ENCODE measurements around the gene IL1A.

The IL1A gene

GRCh38 chr2:112782234-112782799 is 2.0 kb downstream of the IL1A start:
- DNase-seq (ENCODE audit: extremely low spot score), result peak; percentile 36
- TF ChIP-seq, protein P1, sequence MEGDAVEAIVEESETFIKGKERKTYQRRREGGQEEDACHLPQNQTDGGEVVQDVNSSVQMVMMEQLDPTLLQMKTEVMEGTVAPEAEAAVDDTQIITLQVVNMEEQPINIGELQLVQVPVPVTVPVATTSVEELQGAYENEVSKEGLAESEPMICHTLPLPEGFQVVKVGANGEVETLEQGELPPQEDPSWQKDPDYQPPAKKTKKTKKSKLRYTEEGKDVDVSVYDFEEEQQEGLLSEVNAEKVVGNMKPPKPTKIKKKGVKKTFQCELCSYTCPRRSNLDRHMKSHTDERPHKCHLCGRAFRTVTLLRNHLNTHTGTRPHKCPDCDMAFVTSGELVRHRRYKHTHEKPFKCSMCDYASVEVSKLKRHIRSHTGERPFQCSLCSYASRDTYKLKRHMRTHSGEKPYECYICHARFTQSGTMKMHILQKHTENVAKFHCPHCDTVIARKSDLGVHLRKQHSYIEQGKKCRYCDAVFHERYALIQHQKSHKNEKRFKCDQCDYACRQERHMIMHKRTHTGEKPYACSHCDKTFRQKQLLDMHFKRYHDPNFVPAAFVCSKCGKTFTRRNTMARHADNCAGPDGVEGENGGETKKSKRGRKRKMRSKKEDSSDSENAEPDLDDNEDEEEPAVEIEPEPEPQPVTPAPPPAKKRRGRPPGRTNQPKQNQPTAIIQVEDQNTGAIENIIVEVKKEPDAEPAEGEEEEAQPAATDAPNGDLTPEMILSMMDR (IDR thresholded peaks at IDR 0.05; ENCODE audit: control extremely low read depth, extremely low read depth, low read depth, missing control alignments), result no peak
- ChIA-PET CTCF (interaction anchor here (0.8 to 5.1 kb wide), 10 partner anchors 10 to 177 kb away, joined by 3 to 23 read pairs (median 4); no protein-coding TSS in a partner anchor), POLR2A (no interaction called here)

DNA sequence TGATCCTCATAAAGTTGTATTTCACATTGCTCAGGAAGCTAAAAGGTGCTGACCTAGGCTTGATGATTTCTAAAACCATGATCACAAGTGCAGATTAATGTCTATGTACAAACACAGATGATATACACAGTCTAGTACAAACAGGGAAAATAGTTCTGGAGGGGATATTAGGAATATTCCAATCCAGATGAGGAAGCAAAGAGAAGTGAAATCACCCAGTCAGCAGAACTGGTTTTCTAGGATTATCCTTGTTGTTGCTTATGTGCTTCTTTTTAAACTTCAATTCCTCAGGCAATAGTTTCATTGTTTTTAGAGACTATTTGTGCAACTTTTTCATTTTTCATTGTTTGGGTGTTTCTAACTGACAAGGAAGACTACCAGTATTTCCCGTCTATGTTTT is 4.7 kb downstream of the IL1A start:
- TF ChIP-seq, protein P1 (IDR thresholded peaks at IDR 0.05; ENCODE audit: control extremely low read depth, extremely low read depth, low read depth, missing control alignments), result no peak
- no peak for DNase-seq (ENCODE audit: extremely low spot score)
- ChIA-PET CTCF (interaction anchor here (1.1 kb wide), 1 partner anchor 9 kb away, joined by 3 read pairs; no protein-coding TSS in a partner anchor), POLR2A (no interaction called here)

DNA sequence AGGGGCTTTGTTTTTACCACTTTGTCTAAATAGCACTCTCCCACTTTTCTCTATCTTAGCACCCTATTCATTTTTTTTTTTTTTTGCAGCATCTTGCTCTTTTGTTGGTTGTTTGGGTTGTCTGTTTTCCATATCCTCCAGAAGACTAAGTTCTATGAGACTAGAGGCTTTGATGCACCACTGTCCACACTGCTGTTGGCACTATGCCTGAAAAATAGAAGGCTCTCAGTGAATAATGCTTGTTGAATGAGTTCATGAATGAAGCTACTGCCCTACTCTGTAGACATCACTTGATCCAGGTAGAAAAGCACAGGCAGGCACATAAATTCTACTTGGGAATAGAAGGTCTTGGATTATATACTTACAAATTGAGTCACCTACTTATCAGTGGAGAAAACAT is 7.3 kb downstream of the IL1A start:
- CTCF ChIA-PET, result interaction anchor here (1.3 kb wide), 1 partner anchor 12 kb away, joined by 3 read pairs; no protein-coding TSS in a partner anchor
- TF ChIP-seq, protein P1 (IDR thresholded peaks at IDR 0.05; ENCODE audit: control extremely low read depth, extremely low read depth, low read depth, missing control alignments), result no peak
- no peak for DNase-seq (ENCODE audit: extremely low spot score)
- POLR2A ChIA-PET, result no interaction called here

DNA sequence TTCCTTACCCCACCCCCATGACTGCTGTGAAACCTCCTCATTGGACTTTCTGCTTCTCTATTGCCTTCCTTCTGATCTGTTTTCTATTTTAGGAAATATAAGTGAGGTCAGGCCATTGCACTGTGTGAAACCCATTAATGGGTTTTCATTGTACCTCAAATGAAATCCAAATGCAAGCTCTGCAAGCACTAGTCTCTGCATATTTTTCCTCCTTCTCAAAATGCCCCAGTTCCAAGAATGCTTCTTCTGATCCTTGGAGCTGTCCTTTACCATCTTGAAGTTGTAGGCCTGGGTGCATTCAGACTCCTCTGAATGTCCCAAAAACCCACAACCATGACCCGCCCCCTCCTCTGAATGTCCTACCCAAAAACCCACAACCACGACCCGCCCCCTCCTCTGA is 8.2 kb downstream of the IL1A start:
- CTCF ChIA-PET, result interaction anchor here (0.6 to 1.0 kb wide), 2 partner anchors 16 to 27 kb away, joined by 3 read pairs; no protein-coding TSS in a partner anchor
- TF ChIP-seq, protein P1 (IDR thresholded peaks at IDR 0.05; ENCODE audit: control extremely low read depth, extremely low read depth, low read depth, missing control alignments), result no peak
- POLR2A ChIA-PET, result no interaction called here
- no peak for DNase-seq (ENCODE audit: extremely low spot score)

- ChIA-PET POLR2A (no interaction called here), CTCF (interaction anchor here (1.3 to 2.5 kb wide), 3 partner anchors 13 to 111 kb away, joined by 3 to 13 read pairs (median 4); no protein-coding TSS in a partner anchor)
- TF ChIP-seq, protein P1 (IDR thresholded peaks at IDR 0.05; ENCODE audit: control extremely low read depth, extremely low read depth, low read depth, missing control alignments), result no peak
- DNase-seq (ENCODE audit: extremely low spot score), result no peak
Measured at GRCh38 chr2:112774536-112775285, 9.6 kb downstream of the IL1A start.

DNA sequence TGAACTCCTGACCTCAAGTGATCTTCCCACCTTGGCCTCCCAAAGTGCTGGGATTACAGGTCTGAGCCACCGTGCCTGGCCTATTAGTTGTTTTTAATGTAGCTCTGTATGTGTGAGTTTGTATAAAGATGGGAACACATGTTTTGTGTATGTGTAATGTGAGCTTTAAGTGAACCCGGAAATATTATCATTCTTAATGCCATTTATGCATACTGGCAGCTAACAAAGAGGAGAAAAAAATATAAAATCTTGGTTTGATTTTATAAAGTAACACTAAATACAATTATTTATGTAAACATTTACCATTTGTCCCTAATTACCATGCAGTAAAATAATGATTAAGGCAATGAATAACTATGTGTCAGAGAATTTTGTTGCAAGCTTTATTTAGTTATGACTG is 10.7 kb downstream of the IL1A start:
- POLR2A ChIA-PET, result no interaction called here
- CTCF ChIA-PET, result interaction anchor here (0.8 to 2.5 kb wide), 7 partner anchors 14 to 186 kb away, joined by 3 to 13 read pairs (median 3); no protein-coding TSS in a partner anchor
- TF ChIP-seq, protein P1 (IDR thresholded peaks at IDR 0.05; ENCODE audit: control extremely low read depth, extremely low read depth, low read depth, missing control alignments), result no peak
- no peak for DNase-seq (ENCODE audit: extremely low spot score)
